Activated effector memory CD4-positive, alpha-beta T cell treated with Interleukin-2 at 50 U/mL for 16 hours (primary cell): Measurements from ENCODE around the gene MCTP2.

Source experiments
- DNase-seq: peaks from one replicate; pipeline ENCODE4 v3.0.0-alpha.2; 2020

Gene MCTP2

DNA sequence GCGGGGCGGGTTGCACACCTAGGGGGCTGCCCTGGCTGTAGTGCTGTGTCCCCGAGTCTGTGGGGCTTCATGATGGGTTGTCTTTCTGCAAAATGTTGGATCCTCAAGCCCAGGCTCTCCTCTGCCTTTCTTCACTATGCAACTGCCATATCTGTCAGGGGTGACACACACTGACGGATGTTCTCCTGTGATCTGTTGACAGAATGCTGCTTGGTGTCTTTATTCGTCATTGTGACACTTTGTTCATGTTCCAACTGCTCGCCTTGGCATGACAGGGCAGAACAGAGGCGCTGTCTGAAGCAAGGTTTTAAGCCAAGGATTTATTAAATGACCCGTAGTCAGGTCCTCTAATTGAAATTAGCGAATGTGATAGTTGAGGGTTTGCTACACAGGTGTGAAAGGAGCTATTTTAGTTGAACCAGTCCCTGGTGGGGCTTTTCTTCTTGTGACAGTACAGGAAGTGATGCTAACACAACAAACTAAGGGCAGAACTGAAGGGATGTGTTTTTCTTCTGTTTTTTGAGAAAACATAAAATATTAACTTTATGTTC, 173.4 kb downstream of the MCTP2 start:
- DNase-seq: no peak

DNA sequence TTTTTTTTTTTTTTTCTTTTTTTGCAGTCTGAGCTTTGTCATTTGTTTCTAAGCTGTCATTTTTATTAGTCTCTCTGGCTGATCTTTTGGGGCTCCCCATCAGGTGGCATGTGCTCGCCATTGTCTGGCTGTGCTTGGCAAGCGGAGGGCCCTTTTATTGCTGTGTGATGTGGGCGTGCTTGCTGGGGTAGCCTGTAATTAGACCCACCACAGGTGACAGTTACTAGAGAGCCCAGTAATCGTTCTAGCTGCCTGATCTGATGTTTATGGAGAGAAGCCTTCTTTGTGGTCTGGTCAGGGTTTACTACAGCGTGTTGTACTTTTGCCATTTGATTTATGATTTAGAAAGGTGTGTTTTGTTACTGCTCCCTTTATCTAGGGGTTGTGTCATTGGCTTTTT, 179.9 kb downstream of the MCTP2 start:
- no peak for DNase-seq

DNA sequence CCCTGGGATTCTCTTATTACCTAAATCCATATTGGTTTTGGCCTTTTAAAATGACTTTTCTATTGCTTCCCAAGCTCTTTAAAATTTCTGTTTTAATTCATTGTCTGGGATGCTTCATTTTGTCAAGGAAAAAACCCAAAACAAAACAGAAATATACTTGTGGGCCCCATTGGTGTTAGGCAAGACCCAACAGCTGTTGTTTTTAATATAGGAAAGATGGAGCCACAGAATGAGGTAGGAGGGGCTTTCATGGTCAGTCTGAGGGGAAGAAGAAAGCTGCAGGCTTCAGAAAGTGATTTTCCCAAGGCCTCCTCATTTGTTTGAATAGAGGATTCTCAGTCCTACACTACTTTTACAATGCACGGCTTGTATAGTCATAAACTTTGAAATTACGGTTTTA, 180.5 kb downstream of the MCTP2 start:
- DNase-seq: no peak

DNA sequence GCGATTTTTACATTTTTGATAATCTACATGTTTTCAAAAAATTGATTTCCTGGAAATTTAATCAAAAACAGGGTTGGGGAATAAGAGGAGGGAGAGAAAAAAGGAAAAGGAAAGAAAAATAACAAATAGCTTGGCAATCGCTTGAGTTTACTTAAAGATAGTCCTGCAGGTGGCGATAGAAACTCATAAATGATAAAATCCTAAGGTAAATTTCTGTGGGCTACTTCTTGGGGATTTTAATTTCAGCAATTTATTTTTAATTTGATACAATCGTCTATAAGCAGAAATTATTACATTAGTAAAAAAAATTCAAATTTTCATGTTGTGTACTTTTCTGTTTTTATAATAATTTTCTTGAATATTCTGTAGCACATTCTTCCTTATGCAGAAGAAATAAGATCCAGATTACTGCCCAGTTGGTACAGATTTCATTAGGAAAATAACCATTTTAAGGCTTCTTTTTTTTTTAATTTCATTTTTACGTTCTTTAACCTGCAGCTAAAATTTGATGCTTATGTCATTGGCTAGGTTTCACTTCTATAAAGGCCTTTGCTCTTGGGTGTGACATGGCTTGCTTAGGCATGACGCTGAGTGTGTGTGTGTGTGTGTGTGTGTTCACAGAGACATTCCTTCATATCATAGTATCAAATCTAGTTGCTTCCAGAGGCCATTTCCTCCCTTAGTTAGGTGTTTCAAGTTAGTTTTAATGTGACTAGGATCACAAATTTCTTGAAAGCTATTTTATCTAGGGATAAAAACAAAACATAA, 181.8 kb downstream of the MCTP2 start:
- no peak for DNase-seq

DNA sequence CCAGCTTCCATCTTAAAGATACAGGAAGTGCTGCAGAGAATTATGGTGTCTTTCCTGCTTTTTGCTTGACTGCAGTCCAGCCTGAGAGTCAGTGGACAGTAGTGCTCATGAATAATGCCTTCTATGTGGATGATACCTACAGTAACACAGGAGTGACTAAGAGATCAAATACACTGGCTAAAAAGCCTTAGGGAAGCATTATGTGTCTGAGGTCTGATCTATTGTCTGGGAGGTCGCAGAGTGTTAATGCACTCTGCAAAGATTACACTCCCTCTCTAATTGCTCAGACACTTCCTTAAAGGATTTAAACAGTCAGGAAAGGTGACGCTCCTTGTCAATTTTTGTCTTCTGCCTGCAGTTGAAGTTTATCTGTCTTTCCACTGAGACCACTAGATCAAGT, 183.6 kb downstream of the MCTP2 start:
- no peak for DNase-seq

DNA sequence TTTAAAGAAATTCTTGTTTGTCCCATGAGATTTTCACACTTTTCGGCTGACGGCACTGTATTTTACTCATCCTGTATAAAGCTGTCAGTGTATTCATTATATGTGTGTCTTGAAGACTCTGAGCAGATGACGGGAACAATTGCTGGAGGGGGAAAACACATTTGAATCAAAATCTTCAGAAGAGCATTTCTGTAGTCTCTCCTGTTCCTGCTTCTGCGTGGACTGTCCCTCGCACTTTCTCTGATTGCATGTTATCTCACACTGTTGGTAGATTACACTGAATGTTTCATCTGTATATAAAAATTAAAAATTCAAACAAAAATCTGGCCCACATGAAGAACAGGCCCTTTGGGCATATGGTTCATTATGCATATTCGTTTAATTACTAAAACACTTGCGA, 184.9 kb downstream of the MCTP2 start:
- DNase-seq: no peak

DNA sequence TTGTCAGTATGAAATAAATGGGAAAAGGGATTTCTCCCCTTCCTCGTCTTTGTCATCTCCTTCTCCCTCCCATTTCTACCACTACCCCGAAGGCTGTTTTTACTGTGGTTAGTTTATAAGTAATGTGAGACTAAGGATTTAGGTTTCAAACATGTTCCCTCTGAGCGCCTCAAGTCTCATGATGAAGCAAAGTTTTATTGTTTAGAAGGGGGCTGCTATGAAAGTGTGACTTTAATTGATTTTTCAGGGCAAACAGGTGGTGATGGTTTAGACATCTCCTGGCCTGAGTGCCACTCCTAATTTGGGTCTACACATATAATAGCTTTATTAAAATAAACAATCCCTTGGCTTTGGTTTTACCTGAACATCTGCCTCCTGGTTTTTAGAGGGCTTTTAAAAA, 185.5 kb downstream of the MCTP2 start:
- no peak for DNase-seq

DNA sequence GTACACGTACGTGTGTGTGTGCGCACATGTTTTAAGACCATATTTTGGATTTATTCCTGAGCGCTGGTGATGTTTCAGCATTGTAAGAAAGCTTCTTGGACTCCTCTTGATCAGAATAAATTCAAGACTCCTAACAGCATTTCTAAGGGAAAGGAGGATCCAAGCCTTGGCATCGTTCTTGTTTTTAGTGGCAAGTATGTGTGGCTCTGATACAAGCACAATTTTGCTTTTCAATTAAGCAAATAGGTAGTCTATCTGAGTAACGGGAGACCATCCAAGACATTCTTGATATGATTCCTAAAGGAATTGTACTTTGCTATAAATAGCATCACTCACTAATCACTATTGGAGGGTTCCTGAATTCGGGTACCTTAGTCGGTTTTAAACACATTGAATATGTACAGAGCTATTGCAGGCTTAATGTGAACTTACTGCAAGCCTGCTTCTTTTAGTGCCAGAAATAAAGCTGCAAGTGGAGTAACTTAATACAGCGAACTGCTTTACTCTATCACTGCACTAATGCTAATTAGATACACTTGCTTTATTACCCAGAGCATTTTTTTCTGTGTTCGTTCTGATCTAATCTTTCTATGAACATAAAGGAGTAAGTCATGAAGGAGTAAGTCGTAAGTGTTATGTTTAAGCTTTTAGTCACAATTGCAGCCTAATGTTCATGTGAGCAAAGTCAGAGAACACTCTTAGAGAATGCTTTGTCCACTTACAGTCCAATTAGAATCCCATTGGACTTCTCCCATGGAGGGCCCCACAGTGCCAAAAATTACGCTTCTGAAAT, 186.3 kb downstream of the MCTP2 start:
- DNase-seq: no peak

DNA sequence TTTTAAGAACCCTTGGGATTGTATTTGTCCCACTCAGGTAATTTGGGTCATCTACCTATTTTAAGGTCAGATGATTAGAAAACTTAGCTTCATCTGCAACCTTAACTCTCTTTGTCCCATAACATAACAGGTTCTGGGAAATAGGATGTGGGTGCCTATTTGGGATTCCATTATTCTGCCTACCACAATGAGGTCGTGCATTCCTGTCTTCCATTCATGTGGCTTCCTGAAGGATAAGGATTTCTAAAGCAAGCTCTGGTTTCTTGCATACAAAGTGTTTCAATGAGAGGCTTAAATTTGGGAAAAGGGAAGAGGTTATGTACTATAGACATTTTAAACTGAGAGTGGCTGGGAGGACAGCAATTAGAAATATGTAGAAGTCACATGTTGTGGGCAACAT, 190.3 kb downstream of the MCTP2 start:
- no peak for DNase-seq

DNA sequence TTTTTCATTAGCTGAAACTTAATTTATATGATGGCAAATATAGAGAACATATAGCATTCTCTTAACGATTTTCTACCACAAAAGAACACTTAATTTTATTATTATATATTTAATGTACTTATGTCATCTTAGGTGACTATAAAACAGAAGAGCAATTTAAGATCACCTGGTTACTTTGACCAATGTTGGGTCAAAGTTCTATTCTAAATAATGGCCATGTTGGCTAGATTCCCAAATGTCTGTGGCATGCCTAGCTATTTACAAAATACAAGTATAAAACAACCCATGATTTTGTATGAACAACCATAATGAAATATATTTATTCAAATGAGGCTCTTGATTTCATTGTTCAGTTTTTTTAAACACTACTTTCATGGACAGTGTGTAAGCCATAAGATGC, 200.9 kb downstream of the MCTP2 start:
- no peak for DNase-seq

DNA sequence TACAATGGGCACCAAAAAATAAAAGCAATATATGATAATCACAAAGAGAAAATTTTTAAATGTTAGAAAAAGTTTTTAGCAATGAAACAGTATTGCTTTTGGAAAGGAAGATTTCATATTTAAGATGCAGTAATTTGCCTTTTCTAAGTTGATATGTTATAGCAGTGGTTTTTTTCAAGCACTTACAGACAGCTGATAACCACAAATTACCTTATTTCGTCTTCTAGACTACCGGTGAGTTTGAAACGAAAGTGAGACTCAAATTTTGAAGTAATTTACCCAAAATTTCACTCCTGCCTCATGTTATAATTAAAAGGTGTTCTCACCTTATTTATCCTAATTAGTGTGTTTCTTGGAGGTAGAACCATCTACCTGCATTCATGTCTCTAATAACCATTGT, 207.8 kb downstream of the MCTP2 start:
- no peak for DNase-seq

DNA sequence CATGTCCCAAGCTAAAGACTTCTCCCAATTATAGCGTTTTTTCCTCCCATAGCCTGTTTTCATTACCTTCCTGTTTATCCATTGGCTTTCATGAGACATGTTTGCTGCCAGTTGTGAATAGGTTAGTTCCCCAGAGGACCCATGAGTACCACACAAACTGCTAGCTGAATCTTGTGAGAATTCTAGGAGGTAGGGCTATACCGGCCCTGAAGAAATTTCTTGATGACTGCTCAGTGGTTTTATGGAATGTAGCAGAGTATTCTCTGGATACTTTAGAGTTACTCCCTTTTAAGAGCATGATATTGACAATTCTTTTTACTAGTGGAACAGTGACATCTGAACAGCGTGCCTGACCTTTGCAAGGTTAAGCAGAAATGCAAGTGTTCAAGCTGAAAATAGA, 210.4 kb downstream of the MCTP2 start:
- no peak for DNase-seq

DNA sequence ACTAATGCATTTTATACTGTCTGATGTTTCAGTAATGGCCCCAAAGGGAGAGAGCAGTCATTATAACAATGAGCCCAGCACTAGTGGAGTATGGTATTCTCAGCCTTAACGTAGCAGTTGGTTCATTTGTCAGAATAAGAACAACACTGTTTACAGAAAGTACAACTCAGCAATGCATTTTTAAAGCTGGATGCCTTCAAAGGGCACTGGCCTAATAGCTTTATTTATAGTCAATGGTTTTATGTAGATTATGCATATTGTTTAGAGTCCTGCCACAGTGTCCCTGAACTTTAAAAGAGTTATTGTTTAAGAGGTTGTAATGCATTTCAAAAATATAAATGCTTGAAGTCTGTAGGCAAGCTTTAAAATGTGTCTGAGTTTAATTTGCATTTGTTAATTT, 211.1 kb downstream of the MCTP2 start:
- DNase-seq: no peak

DNA sequence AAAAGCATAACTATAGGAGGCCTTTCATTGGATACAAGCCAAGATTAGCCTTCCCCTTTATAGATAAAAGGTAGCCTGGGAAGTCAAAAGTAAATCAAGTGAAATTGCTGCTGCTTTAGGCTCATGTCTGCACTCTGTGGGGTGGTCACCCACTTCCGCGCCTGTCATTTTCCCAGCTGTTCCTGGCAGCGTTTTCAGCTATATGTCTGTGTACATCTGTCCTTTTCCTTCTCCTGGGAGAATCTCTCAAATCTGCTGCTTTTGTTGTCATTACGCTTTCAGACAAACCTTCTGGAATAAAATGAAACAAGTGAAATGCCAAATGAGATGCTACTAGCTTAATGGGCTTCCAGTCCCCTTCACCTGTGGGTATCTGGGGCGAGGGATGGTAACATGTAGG, 211.8 kb downstream of the MCTP2 start:
- no peak for DNase-seq

DNA sequence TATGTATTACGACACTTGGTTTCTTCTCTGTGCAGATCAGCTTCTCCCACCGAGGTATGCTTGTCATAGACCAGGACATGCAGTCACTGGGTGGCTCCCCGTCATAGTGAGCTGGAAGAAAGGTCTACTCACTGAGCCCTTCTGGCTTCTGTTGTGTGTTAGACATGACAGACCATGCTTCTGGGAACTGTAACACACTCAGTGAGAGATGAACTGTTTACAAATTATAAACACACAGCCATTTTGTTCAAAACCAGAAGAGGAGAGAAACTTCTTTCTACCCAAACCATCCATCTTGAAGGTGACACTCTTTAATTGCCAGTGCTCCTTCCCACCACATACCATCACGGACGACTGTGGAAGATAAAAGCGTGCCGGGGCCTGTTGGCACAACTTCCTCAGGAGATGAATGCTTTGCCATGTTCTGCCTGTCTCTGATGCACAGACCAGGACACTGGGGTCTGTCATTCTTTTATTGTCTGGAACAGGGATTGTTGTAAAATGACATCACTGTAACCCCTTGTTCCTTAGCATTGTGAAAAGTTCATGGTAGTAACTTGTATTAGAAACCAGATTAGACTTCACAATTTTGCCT, 214.3 kb downstream of the MCTP2 start:
- no peak for DNase-seq

DNA sequence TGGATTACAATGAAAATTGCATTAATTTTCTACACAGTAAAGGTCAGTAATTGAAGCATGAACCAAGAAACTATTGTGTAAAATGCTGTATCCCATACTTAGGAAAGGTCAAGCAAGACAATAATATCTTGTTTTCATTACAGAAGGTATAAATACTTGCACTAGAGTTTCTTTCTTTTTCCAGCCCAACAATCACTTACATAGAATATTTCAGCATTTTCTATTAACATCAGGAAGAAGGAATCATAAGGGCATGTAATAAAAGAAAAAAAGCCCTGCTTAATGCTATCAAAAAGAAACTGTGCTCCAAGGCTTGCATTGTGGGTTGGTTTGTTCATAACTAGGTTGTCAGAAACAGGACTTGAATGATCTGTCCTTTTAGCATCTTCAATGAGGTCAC, 215.1 kb downstream of the MCTP2 start:
- DNase-seq: no peak

DNA sequence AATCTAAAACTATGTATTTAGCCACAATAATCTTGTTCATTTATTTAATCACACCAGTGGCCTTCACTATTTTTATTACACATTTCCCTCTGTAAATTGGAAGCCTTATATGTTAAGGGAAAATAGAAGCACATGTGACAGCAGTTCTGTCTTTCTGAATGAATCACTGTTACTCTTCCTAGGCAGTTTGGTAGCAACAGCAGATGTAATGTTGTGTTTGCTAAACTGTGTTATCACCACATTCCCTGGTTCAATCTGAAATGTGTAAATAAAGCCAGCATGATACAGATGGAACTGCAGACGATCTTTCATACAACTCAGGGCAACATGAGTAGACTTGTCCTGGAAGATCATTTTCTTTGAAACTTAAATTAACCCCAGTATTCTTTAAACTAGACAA, 220.1 kb downstream of the MCTP2 start:
- DNase-seq: no peak

DNA sequence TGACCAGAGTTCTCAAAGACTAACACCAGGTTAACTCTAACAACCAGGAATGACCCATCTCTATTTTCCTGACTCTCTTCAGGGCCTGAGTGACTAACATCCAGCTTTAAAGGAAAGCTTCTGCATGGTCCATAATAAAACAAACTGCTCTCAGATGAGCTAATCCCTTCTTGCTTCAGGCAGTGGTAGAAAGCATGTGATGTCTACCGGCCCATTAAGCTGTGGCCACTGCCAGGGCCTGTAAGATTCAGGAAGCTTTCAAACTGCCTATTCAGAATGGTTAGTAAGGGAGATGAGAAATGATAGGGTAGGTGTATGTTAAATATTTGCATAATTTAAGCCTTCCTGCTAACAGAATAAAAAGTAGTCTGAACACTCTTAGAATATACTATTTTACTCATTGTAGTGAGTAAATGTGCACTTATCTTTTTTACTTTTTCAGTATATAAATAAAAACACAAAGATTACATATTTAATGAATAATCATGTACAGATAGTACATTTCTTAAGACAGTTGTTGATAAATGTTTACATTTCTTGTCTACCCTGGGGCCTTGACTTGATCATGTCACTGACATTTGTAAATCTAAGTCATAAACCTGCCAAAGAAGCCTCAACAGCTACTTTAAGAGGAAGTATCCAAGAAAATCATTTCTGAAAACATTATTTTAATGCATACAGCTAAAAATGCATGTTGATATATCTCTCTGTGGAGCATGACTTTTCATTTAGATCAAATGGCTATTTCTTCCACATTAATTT, 222.0 kb downstream of the MCTP2 start:
- DNase-seq: no peak

DNA sequence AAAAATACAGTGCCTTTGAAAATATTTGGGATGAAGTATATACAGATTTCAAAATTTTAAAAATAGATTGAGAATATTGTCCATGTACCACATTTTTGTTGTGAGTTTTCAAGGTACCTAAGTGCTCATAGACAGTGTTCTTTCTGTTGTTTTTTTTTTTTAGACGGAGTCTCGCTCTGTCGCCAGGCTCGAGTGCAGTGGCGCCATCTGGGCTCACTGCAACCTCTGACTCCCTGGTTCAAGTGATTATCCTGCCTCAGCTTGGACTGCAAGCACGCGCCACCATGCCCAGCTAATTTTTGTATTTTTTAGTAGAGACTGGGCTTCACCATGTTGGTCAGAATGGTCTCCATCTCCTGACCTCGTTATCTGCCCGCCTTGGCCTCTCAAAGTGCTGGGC, 223.9 kb downstream of the MCTP2 start:
- DNase-seq: no peak

DNA sequence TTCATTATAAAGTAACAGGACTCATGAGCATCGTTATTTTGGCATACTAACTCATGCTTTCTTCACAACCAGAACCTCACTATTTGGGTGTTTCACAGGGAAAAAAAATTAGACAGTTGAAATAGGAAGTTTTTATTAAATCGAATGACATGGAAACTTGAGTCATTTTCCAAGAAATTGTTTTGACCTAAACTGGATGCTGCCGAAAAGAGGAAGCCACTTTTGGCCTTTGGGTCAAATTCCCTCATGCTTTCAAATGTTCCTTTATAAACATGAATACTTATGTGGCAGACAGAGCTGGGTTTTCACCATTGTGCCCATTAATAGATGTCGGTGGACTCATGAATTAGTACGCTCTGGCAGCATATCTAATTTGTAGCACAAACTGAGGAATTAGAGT, 224.9 kb downstream of the MCTP2 start:
- no peak for DNase-seq

DNA sequence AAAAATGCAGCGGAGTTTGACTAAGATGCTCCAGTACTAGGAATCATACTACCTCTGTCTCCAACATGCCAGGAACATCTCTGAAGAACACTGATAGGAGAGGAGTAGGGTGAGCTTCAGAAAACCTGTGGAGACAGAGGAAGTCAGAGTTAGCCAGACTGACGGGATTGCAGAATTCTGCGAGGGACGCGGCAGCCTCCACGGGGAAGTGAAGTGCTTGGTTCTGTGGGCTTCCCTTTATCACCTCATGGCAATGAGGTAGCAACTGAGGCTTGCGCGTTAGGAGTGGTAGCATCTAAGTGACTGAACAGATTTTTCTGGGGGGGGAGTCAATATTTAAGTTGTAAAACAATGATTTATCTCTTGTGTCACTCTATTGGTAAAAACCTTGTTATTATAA, 226.3 kb downstream of the MCTP2 start:
- DNase-seq: no peak

DNA sequence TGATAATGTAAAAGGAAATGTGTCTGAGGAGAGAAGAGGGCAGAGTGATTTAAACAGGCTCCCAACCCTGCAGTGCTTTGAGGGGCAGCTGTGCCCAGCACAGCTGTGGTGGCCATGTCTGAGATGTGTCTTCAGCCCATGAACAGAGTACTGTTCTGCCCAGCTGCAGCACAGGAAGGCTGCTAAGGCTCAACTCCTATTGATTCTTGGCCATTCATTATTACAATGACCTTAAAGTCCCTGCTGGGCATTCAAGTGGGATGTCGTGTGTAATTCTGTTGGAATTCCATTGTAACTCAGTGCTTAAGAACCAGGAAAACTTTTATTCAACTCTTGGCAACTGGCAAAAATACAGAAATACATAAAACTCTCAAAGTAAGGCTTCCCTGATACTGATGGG, 229.3 kb downstream of the MCTP2 start:
- no peak for DNase-seq

DNA sequence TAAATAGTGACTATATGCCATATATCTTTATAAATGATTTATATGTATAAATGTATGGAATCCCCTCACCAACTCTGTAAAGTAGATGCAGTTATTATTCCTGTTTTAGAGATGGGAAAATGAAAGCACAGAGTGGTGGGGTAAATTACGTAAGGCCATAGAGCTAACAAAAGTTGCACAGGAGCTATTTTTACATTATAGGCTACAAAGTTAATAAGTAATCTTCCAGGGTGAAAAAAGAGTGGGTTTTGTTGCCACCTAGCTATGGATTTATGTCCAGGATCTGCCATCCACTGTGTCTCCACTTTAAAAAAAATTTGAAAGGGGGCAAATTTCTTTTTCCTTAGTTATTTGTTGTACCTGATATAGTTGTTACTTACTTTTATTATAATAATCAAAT, 235.7 kb downstream of the MCTP2 start:
- no peak for DNase-seq
